ENCODE data around the gene PFDN6. TPM values are rescaled to one million over a fixed set of nuclear protein-coding genes. Genes with fewer than 3 reads are reported as not detected.
A peak's percentile ranks its signal among the peaks of the same experiment; 100 is the strongest.

Gene PFDN6
- total RNA-seq, 1 experiment from 2014 or later = 90.5 TPM

GRCh38 chr6:33313709-33314514 lies 24.5 kb downstream of the PFDN6 start, which contains the start of gene TAPBP:
TSS of gene TAPBP (minus strand) at chr6:33314078. CDS start at chr6:33314041, 37 bp downstream.
- no peaks in the 10 kb centered on the region for H3K9me3 ChIP-seq (ENCODE audit: control insufficient read depth in 1 of 2, insufficient read depth in 1 of 2, low read depth in 1 of 2, low read length in 2 of 2)
- no peaks in the 10 kb centered on the region for H3K27me3 ChIP-seq (ENCODE audit: insufficient read depth, low read length)
- no peaks in the 10 kb centered on the region for H4K20me1 ChIP-seq (ENCODE audit: insufficient read depth)
- peak within 1 kb of the TSS; percentile 89 for H3K27ac ChIP-seq (ENCODE audit: low read depth, low read length)
- H3K4me2 ChIP-seq (ENCODE audit: low read length) = peak within 1 kb of the TSS; percentile 95
- peaks cover 27% of the 10 kb centered on the region for H3K79me2 ChIP-seq (ENCODE audit: insufficient read depth, low read length)
- CTCF ChIA-PET = no interaction called here
- H3K9me2 ChIP-seq (ENCODE audit: insufficient read depth) = no peaks in the 10 kb centered on the region
- H3K4me1 ChIP-seq (ENCODE audit: control insufficient read depth in 1 of 2, insufficient read depth in 2 of 2, low read length in 2 of 2) = peaks cover 33 to 45% of the 10 kb centered on the region in 2 experiments
- no peak for TF ChIP-seq FOSL1 (IDR thresholded peaks at IDR 0.05; ENCODE audit: low read depth)
- peak; percentile 49 for TF ChIP-seq POLR2A (IDR thresholded peaks at IDR 0.05; ENCODE audit: borderline replicate concordance, extremely low read depth, insufficient read depth, insufficient read length)
- TF ChIP-seq EGR1 (IDR thresholded peaks at IDR 0.05; ENCODE audit: low read depth) = no peak
- no peak for TF ChIP-seq ELF1 (IDR thresholded peaks at IDR 0.05; ENCODE audit: borderline replicate concordance, low read depth)
- TF ChIP-seq SRF (IDR thresholded peaks at IDR 0.05; ENCODE audit: low read depth) = no peak
- no peak for TF ChIP-seq EZH2 (IDR thresholded peaks at IDR 0.05)
- peak; percentile 56; the same call in 1 of the 2 replicates for TF ChIP-seq ZFX (IDR thresholded peaks at IDR 0.05)
- peak; percentile 53 for TF ChIP-seq POLR2AphosphoS5 (IDR thresholded peaks at IDR 0.05; ENCODE audit: low read depth, low read length)
- TF ChIP-seq CBX3 (IDR thresholded peaks at IDR 0.05; ENCODE audit: low read depth) = no peak
- H3K9ac ChIP-seq (ENCODE audit: low read length) = peak within 1 kb of the TSS; percentile 92
- POLR2A ChIA-PET = no interaction called here
- intact Hi-C loops (cut with micrococcal nuclease) = loop anchor here (2.0 kb wide), 1 partner anchor 15 kb away; the partner anchor contains the start of gene RGL2
- peak within 1 kb of the TSS; percentile 93 for H2AFZ ChIP-seq (ENCODE audit: low read depth, low read length, poor library complexity, severe bottlenecking)
- RAD21 ChIA-PET (ENCODE audit: low non-redundant PET in 1 of 2, low total read pairs in 2 of 2, uncharacterized antibody in 2 of 2, unreplicated experiment in 2 of 2) = no interaction called here
- peak within 1 kb of the TSS; percentile 78 to 91 for H3K4me3 ChIP-seq (replicated peaks in 1 of 2; ENCODE audit: low read depth in 1 of 2, low read length in 2 of 2)
- peak; percentile 24 for ATAC-seq
- BruUV-seq (replicated peaks) = TSS peak; percentile 61
- peaks cover 4 to 7% of the 10 kb centered on the region in 2 experiments; a peak in 3 of 4 replicates for H3K36me3 ChIP-seq (ENCODE audit: control insufficient read depth in 1 of 2, insufficient read depth in 2 of 2, low read length in 2 of 2)
- no peak for DNase-seq (ENCODE audit: low read depth, low spot score)

- DNase-seq (ENCODE audit: low read depth, low spot score) (no peak), ATAC-seq (peak; percentile 21)
- peak overlapping the region; percentile 92 for H3K9ac ChIP-seq (ENCODE audit: low read length)
- H3K9me3 ChIP-seq (ENCODE audit: control insufficient read depth in 1 of 2, insufficient read depth in 1 of 2, low read depth in 1 of 2, low read length in 2 of 2) = no peaks in the 10 kb centered on the region
- peaks cover 9 to 14% of the 10 kb centered on the region in 2 experiments; a peak in 3 of 4 replicates for H3K36me3 ChIP-seq (ENCODE audit: control insufficient read depth in 1 of 2, insufficient read depth in 2 of 2, low read length in 2 of 2)
- peaks cover 39 to 51% of the 10 kb centered on the region in 2 experiments for H3K4me1 ChIP-seq (ENCODE audit: control insufficient read depth in 1 of 2, insufficient read depth in 2 of 2, low read length in 2 of 2)
- RAD21 ChIA-PET (ENCODE audit: low non-redundant PET in 1 of 2, low total read pairs in 2 of 2, uncharacterized antibody in 2 of 2, unreplicated experiment in 2 of 2) = no interaction called here
- H3K4me3 ChIP-seq (replicated peaks in 1 of 2; ENCODE audit: low read depth in 1 of 2, low read length in 2 of 2) = peak overlapping the region; percentile 78 to 91
- H3K9me2 ChIP-seq (ENCODE audit: insufficient read depth) = no peaks in the 10 kb centered on the region
- H3K27ac ChIP-seq (ENCODE audit: low read depth, low read length) = peak overlapping the region; percentile 89
- POLR2A ChIA-PET = no interaction called here
- CTCF ChIA-PET = no interaction called here
- H3K27me3 ChIP-seq (ENCODE audit: insufficient read depth, low read length) = no peaks in the 10 kb centered on the region
- H2AFZ ChIP-seq (ENCODE audit: low read depth, low read length, poor library complexity, severe bottlenecking) = peak overlapping the region; percentile 93
- TF ChIP-seq SP1 (IDR thresholded peaks at IDR 0.05; ENCODE audit: low read depth) (no peak), CBX3 (IDR thresholded peaks at IDR 0.05; ENCODE audit: low read depth) (no peak), ZFX (IDR thresholded peaks at IDR 0.05) (no peak), TCF7L2 (IDR thresholded peaks at IDR 0.05; ENCODE audit: borderline replicate concordance, extremely low read depth, insufficient read depth, insufficient read length) (no peak)
- TF ChIP-seq, protein P1, sequence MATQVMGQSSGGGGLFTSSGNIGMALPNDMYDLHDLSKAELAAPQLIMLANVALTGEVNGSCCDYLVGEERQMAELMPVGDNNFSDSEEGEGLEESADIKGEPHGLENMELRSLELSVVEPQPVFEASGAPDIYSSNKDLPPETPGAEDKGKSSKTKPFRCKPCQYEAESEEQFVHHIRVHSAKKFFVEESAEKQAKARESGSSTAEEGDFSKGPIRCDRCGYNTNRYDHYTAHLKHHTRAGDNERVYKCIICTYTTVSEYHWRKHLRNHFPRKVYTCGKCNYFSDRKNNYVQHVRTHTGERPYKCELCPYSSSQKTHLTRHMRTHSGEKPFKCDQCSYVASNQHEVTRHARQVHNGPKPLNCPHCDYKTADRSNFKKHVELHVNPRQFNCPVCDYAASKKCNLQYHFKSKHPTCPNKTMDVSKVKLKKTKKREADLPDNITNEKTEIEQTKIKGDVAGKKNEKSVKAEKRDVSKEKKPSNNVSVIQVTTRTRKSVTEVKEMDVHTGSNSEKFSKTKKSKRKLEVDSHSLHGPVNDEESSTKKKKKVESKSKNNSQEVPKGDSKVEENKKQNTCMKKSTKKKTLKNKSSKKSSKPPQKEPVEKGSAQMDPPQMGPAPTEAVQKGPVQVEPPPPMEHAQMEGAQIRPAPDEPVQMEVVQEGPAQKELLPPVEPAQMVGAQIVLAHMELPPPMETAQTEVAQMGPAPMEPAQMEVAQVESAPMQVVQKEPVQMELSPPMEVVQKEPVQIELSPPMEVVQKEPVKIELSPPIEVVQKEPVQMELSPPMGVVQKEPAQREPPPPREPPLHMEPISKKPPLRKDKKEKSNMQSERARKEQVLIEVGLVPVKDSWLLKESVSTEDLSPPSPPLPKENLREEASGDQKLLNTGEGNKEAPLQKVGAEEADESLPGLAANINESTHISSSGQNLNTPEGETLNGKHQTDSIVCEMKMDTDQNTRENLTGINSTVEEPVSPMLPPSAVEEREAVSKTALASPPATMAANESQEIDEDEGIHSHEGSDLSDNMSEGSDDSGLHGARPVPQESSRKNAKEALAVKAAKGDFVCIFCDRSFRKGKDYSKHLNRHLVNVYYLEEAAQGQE (IDR thresholded peaks at IDR 0.05; ENCODE audit: low read depth) = no peak
- intact Hi-C loops (cut with micrococcal nuclease) = loop anchor here (2.0 kb wide), 1 partner anchor 16 kb away; the partner anchor contains the start of gene RGL2
- H3K4me2 ChIP-seq (ENCODE audit: low read length) = peak overlapping the region; percentile 95
- peaks cover 33% of the 10 kb centered on the region for H3K79me2 ChIP-seq (ENCODE audit: insufficient read depth, low read length)
- no TSS peak for BruUV-seq (replicated peaks)
- H4K20me1 ChIP-seq (ENCODE audit: insufficient read depth) = no peaks in the 10 kb centered on the region
Measured at GRCh38 chr6:33314515-33314942, 25.1 kb downstream of the PFDN6 start.
